HG02981 (cell line): ENCODE measurements around the gene CXCL17.
"Not testable (repeated sequence)": the region's sequence is repeated elsewhere in the genome, so short reads cannot be mapped to it uniquely, and the experiment has no call there.

Experiments
- ATAC-seq: cut with Tn5 transposase; IDR thresholded peaks from one replicate; pipeline ENCODE4 v1.9.1; 2021; ENCODE audit warnings: mild to moderate bottlenecking, moderate library complexity; ENCODE audit not compliant: unreplicated experiment

CXCL17 gene

DNA sequence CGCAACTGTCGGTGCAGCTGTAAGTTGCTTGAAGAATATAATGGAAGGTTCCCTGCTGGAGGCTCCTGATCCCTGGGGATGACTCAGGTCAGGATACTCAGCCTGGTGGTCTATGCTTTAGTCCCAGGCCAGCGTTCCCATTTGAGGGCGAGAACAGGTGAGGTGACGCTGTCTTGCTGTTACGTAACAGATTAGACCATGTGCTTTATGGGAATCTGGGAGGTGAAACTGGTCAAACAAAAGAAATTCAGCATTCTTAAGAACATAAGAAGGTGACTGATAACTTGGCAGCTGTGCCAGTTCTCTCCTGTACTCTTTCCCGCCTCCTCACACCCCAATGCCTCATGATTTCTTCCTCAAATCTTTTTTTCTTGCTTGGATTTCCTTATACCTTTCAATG is at the start of gene CXCL17:
TSS of gene CXCL17 (minus strand) at position 114 of the 400 bp plus-strand sequence. CDS start 114 bp downstream, outside the sequence.
- ATAC-seq = no peak

DNA sequence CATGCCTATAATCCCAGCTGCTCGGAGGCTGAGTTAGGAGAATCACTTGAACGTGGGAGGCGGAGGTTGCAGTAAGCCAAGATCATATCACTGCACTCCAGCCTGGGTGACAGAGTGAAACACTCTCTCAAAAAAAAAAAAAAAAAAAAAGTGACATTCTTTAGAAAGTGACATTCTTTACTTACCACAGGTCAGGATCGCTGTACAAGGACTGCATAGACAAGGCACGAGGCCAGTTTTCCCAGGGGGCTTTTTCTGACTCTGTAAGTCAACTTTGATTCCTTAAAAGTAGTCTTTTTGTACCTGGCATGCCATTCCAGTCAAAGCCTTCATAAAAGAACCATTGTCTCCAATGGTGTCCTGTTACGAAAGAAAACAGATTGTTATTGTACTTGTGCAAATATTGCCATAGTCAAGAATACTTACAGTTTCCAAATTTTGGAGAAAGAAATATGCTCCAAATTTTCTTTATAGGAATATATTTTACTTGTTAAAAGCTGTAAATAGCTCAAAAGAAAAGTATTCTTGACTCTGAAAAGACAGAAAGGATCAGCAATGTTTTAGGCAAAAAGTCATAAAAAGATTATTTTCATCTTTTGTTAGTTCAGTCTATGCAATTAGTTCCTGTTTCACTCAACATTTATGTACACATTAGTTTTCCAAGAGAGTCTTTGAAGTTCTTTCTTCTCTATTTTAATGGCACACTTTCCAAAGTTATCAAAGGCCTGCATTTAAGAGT is 46.2 kb upstream of the CXCL17 start:
- ATAC-seq = no peak

GRCh38 chr19:42487798-42488178 is 45.0 kb upstream of the CXCL17 start:
- ATAC-seq = no peak

- ATAC-seq = no peak
Observed at GRCh38 chr19:42487032-42487797, 44.5 kb upstream of the CXCL17 start.

DNA sequence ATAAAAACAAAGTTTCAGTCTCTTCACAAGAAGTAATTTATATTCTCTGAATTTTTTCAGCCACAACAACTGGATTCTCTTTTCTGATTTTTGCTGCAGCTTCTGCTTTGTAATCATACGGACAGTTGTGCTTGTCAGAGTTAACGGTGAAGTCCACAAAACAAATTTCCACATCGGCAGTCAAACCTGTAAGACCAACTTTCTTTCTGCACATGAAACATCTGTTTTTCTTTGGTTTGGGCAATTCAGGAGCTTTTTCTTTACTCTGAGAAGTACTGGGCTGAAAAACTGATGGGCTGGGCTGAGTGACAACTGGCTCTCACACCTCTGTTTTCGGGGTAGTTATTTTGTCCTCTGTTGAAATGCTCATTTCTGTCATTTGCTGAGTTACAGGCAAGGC is 42.3 kb upstream of the CXCL17 start:
- ATAC-seq = not testable (repeated sequence)

DNA sequence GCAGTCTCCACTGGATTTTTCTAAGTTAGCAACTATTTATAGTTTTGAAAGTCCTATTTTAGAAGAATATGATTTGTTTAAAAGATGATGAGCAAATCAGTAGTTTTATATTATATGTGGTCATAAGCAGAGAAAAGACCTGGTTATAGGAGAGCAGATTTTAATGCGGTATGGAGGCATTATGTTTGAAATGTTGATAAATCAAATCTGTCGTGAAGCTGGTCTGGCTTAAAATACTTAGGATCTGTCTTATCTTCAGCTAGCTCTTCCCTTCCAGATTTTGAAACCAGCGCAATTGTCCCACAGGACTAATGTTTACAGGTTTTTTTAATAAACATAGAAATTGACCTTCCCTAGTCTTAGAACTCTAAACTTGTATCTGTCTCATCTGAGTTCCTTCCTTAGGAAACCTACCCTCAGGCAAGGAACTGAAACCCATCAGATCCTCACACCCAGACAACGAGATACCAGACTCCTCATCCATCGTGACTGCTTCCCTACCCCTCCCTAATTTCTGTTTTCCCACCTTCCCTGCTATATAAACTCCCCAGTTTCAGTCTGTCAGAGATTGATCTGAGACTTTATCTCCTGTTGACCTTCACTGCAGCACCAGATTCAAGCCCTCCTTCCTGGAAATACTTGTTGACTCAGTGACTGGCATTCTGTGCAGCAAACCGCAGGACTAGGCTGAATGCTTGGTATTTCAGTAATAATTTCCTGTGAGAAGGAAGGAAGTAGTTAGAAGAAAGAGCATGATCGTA is 37.8 kb upstream of the CXCL17 start:
- ATAC-seq = no peak

- ATAC-seq = no peak
Observed at GRCh38 chr19:42479736-42480135, 37.0 kb upstream of the CXCL17 start.

DNA sequence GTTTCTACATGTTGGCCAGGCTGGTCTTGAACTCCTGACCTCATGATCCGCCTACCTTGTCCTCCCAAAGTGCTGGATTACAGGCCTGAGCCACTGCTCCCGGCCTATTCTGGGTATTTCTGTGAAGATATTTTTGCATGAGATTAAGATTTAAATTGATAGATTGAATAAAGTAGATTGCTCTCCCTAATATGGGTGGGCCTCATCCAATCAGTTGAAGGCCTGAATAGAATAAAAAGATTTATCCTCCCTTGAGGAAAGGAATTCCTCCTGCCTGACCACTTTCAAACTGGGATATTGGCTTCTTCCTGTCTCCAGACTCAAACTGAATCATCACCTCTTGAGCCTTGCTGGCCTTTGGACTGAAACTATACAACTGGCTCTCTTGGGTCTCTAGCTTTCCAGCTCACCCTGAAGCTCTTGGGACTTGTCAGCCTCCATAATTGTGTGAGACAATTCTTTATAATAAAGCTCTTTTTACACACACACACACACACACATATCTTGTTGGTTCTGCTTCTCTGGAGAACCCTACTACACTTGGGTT is 36.1 kb upstream of the CXCL17 start:
- no peak for ATAC-seq

DNA sequence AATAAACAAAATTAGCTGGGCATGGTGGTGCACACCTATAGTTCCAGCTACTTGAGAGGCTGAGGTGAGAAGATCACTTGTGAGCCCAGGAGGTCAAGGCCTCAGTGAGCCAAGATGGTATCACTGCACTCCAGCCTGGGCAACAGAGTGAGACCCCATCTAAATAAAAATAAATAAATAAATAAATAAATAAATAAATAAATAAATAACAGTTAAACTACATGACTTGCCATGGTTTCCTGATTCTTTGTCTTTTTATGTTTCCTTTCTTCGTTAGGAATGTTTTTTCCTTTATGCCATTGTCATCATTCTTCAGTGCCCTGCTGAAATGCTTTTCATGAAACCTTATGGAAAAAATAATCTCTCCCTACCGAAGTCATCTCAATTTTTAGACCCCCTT is 35.2 kb upstream of the CXCL17 start:
- ATAC-seq = no peak

GRCh38 chr19:42477117-42477516 is 34.4 kb upstream of the CXCL17 start:
- no peak for ATAC-seq

DNA sequence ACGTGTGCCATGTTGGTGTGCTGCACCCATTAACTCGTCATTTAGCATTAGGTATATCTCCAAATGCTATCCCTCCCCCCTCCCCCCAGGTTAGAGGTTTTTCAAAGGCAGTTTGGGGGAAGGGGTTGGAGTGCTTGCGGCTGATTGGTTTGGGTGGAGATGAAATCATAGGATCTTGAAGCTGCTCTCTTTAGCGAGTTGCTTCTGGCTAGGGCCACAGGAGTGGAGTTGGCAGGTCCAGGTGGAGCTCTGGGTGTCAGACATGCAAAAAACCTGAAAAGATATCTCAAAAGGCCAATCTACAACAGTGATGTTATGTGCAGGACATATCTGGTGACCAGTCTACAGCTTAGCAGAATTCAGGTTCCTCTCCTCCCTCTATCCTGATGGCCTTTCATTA is 32.6 kb upstream of the CXCL17 start:
- no peak for ATAC-seq

DNA sequence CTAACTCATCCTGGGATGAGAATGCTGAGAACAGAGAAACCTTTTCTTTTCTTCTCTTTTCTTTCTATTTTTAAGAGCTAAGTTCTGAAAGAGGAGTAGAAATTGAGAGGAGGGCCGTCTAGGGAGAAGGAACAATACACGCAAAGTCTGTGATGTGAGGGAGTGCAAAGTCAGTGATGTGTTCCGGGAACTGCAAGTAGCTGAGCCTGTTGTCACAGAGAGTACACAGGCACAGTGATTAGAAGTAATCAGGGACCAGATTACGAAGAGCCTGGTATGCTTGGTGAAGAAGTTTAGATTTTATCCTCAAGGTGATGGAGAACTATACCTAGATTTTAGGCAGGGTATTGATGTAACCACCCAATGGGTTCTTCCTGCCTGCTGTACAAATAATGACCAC is 32.0 kb upstream of the CXCL17 start:
- no peak for ATAC-seq

GRCh38 chr19:42473686-42474085 is 30.9 kb upstream of the CXCL17 start:
- ATAC-seq = no peak

DNA sequence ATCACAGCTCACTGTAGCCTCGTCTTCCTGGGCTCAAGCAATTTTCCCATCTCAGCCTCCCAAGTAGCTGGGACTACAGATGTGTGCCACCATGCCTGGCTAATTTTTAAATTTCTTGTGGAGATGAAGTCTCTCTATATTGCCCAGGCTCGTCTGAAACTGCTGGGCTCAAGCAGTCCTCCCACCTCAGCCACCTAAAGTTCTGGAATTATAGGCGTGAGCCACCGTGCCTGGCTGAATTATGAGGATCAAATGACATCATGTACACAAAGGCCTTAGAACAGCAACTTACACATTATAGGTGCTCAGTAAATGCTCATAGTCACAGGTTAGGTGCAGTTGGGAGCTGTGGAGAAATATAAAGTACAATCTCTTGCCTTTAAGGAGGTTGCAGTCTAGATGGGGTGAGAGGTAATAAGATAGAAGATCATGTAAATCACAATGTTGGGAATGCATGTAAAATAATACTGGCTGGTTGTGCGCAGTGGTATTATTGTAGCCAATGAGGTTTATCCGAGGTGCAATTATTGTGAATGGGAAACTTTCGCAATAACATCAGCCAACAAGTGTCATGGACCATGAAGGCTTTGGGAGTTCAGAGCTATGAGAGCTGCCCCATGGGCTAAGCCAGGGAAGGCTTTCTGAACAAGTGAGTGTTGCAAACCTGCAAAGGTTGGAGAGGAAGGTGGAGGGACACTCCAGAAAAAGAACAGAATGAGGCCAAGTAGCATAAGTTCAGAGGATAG is 29.8 kb upstream of the CXCL17 start:
- no peak for ATAC-seq

DNA sequence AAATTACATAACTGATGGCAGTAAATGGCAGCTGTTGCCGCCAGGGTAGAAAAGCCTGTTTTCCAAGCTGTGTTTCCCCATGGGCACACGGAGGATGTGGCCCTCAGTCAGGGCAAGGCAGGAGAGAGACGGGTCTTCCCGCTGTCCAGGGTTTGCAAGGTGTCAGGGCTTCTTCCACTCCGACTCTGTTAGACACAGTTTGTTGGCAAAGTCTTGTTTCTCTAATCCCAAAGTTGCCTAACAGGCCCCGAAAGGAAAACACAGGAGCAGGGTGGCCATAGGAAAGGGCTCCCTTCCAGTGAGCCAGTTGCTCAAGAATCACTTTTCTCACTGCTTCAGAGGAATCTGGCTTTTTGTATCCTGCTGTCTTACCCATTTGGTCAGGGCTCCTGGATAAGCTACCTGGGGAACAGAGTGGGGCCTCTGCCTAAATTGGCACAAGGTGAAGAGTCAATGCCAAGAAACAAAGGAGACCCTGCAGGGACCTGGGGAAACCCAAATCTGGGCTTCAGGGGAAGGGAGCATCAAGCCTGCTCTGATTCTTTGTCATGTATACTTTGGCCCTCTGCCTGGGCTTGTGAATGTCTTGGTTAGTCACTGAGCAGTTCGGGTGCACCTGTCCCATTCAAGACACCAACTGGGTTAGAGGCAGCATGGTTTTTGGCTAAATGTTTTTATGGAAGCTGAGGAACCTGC is 29.0 kb upstream of the CXCL17 start:
- no peak for ATAC-seq

GRCh38 chr19:42469311-42470235 is 26.8 kb upstream of the CXCL17 start:
- ATAC-seq = no peak

GRCh38 chr19:42468273-42468796 is 25.6 kb upstream of the CXCL17 start:
- no peak for ATAC-seq

GRCh38 chr19:42467183-42467760 is 24.5 kb upstream of the CXCL17 start:
- ATAC-seq = no peak
